SH-SY5Y (cell line): ENCODE results near the gene PLCB3.

ENCODE experiments used
- GATA2 ChIP-seq: IDR thresholded peaks from 2 replicates; pipeline ENCODE4 v1.6.1; 2011; ENCODE audit warnings: mild to moderate bottlenecking, low read depth, low read length
- GATA3 ChIP-seq: IDR thresholded peaks from 2 replicates; pipeline ENCODE4 v1.6.1; 2011; ENCODE audit warnings: low read depth, mild to moderate bottlenecking, low read length, moderate library complexity

DNA sequence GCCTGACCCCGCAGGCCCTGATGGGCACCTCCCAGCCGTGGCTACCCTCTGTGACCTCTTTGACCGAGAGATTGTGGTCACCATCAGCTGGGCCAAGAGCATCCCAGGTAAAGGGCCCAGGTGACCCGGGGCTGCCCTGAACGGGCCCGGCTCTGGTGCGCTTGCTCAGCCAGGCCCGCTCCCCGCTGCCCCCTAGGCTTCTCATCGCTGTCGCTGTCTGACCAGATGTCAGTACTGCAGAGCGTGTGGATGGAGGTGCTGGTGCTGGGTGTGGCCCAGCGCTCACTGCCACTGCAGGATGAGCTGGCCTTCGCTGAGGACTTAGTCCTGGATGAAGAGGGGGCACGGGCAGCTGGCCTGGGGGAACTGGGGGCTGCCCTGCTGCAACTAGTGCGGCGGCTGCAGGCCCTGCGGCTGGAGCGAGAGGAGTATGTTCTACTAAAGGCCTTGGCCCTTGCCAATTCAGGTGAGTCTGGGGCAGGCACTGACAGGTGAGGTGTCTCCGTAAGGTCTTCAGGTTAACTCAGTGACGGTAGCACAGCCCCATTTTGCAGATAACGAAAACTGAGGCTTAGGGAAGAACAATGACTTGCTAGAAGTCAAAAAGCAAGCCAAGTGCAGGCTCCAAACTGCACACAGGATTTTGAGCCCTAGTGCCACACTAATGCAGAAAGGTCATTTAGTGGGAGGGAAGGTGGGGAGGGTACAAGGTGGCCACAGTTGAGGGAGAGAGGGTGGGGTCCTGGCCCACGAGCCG is 63.7 kb downstream of the PLCB3 start:
- TF ChIP-seq GATA2 (no peak), GATA3 (no peak)
